HepG2 (cell line): Measurements from ENCODE around the gene EVI5. TPM values are rescaled to one million over a fixed set of nuclear protein-coding genes. Genes with fewer than 3 reads are reported as not detected.

ENCODE experiments used
- CBFB ChIP-seq: sonication (generic); formaldehyde crosslinking; IDR thresholded peaks from 2 replicates; pipeline ENCODE4 v1.4.0; 2020; ENCODE audit warnings: missing genetic modification reagents
- CCDC6 ChIP-seq: sonication (generic); formaldehyde crosslinking; IDR thresholded peaks from 2 replicates; pipeline ENCODE4 v1.8.1; 2022; ENCODE audit warnings: mild to moderate bottlenecking, missing genetic modification reagents, moderate library complexity
- GATAD1 ChIP-seq: IDR thresholded peaks from 2 replicates; pipeline ENCODE4 v1.6.1; 2016; ENCODE audit warnings: missing genetic modification reagents, missing compliant biosample characterization
- HNRNPUL1 ChIP-seq: fragments of 200-400 bp; formaldehyde crosslinking; IDR thresholded peaks from 2 replicates; pipeline ENCODE4 v1.6.1; 2017; ENCODE audit warnings: low read depth, mild to moderate bottlenecking, low read length, moderate library complexity
- JUN ChIP-seq: sonication (generic); formaldehyde crosslinking; IDR thresholded peaks from 2 replicates; pipeline ENCODE4 v1.4.0; 2020; ENCODE audit warnings: mild to moderate bottlenecking, missing genetic modification reagents
- KLF15 ChIP-seq: sonication (generic); formaldehyde crosslinking; IDR thresholded peaks from 2 replicates; pipeline ENCODE4 v1.8.1; 2023; ENCODE audit warnings: borderline replicate concordance, mild to moderate bottlenecking, inconsistent platforms, missing genetic modification reagents, mixed read lengths
- MAFG ChIP-seq: sonication (generic); formaldehyde crosslinking; IDR thresholded peaks from 2 replicates; pipeline ENCODE4 v1.5.1; 2020; ENCODE audit warnings: mild to moderate bottlenecking, missing genetic modification reagents
- MXD3 ChIP-seq: IDR thresholded peaks from 2 replicates; pipeline ENCODE4 v1.6.1; 2016; ENCODE audit warnings: mild to moderate bottlenecking, missing biosample characterization, missing genetic modification reagents
- NR1H2 ChIP-seq: sonication (generic); formaldehyde crosslinking; IDR thresholded peaks from 2 replicates; pipeline ENCODE4 v1.8.1; 2022; ENCODE audit warnings: low read depth, missing genetic modification reagents, borderline replicate concordance
- ONECUT2 ChIP-seq: sonication (generic); formaldehyde crosslinking; IDR thresholded peaks from 2 replicates; pipeline ENCODE4 v1.4.0; 2020; ENCODE audit warnings: missing genetic modification reagents
- SRY ChIP-seq: sonication (generic); formaldehyde crosslinking; IDR thresholded peaks from 2 replicates; pipeline ENCODE4 v1.8.0; 2022; ENCODE audit warnings: mild to moderate bottlenecking, missing genetic modification reagents
- STAT6 ChIP-seq: sonication (generic); formaldehyde crosslinking; IDR thresholded peaks from 2 replicates; pipeline ENCODE4 v1.4.0; 2020; ENCODE audit warnings: missing genetic modification reagents, mild to moderate bottlenecking, borderline replicate concordance
- TFDP2 ChIP-seq: sonication (generic); formaldehyde crosslinking; IDR thresholded peaks from 2 replicates; pipeline ENCODE4 v1.4.0; 2020; ENCODE audit warnings: missing genetic modification reagents
- ZNF180 ChIP-seq: sonication (generic); formaldehyde crosslinking; IDR thresholded peaks from 2 replicates; pipeline ENCODE4 v1.4.0; 2020; ENCODE audit warnings: low read depth, missing genetic modification reagents, borderline replicate concordance
- ZNF205 ChIP-seq: IDR thresholded peaks from 2 replicates; pipeline ENCODE4 v1.6.1; 2018; ENCODE audit warnings: missing biosample characterization, missing genetic modification reagents
- ZNF44 ChIP-seq: sonication (generic); formaldehyde crosslinking; IDR thresholded peaks from 2 replicates; pipeline ENCODE4 v1.5.1; 2020; ENCODE audit warnings: mild to moderate bottlenecking, missing genetic modification reagents
- ZNF549 ChIP-seq: sonication (generic); formaldehyde crosslinking; IDR thresholded peaks from 2 replicates; pipeline ENCODE4 v1.5.0; 2020; ENCODE audit warnings: missing genetic modification reagents
- ZNF570 ChIP-seq: sonication (generic); formaldehyde crosslinking; IDR thresholded peaks from 2 replicates; pipeline ENCODE4 v1.4.0; 2020; ENCODE audit warnings: mild to moderate bottlenecking, missing genetic modification reagents, borderline replicate concordance
- ZNF737 ChIP-seq: sonication (generic); formaldehyde crosslinking; IDR thresholded peaks from 2 replicates; pipeline ENCODE4 v1.5.0; 2020; ENCODE audit warnings: missing genetic modification reagents, mild to moderate bottlenecking, borderline replicate concordance
- ZSCAN25 ChIP-seq: sonication (generic); formaldehyde crosslinking; IDR thresholded peaks from 2 replicates; pipeline ENCODE4 v1.8.0; 2022; ENCODE audit warnings: mild to moderate bottlenecking, missing genetic modification reagents
- polyA plus RNA-seq, 8 experiments: library from polyadenylated mRNA; depleted of rRNA in 3 of 8; stranded (reverse) in 7 of 8; unstranded in 1 of 8; fragments of >200 nt; fragmentation: Illumina TruSeq in 4 of 8; extraction: Trizol in 4 of 8; gene quantifications; 2 replicates each; pipeline versions ENCODE4 v1.2.1 to v1.2.3, GENCODE V29; 2011 to 2016; ENCODE audit warnings: low read depth in 4 of 8, missing spikeins in 1 of 8, mixed read lengths in 1 of 8; ENCODE audit not compliant: insufficient read depth in 1 of 8
- total RNA-seq, 5 experiments: library from RNA; depleted of rRNA; stranded (reverse); fragments of >200 nt; fragmentation: Illumina TruSeq; extraction: Trizol; gene quantifications; 2 replicates each; pipeline ENCODE4 v1.2.3, GENCODE V29; 2016; ENCODE audit warnings: low read depth in 1 of 5
- TF ChIP-seq, protein P1 (sequence below): sonication (generic); formaldehyde crosslinking; IDR thresholded peaks from 2 replicates; pipeline ENCODE4 v1.8.1; 2023; ENCODE audit warnings: mild to moderate bottlenecking, missing genetic modification reagents
- TF ChIP-seq, protein P2 (sequence below): IDR thresholded peaks from 2 replicates; pipeline ENCODE4 v1.6.1; 2016; ENCODE audit warnings: missing biosample characterization, missing genetic modification reagents, low read depth

The EVI5 gene
- total and polyA plus RNA-seq, 2 of the 13 experiments (the other 11 are each of a cell fraction or from before 2014, with no cell fraction given): 4.0 to 12.6 TPM

DNA sequence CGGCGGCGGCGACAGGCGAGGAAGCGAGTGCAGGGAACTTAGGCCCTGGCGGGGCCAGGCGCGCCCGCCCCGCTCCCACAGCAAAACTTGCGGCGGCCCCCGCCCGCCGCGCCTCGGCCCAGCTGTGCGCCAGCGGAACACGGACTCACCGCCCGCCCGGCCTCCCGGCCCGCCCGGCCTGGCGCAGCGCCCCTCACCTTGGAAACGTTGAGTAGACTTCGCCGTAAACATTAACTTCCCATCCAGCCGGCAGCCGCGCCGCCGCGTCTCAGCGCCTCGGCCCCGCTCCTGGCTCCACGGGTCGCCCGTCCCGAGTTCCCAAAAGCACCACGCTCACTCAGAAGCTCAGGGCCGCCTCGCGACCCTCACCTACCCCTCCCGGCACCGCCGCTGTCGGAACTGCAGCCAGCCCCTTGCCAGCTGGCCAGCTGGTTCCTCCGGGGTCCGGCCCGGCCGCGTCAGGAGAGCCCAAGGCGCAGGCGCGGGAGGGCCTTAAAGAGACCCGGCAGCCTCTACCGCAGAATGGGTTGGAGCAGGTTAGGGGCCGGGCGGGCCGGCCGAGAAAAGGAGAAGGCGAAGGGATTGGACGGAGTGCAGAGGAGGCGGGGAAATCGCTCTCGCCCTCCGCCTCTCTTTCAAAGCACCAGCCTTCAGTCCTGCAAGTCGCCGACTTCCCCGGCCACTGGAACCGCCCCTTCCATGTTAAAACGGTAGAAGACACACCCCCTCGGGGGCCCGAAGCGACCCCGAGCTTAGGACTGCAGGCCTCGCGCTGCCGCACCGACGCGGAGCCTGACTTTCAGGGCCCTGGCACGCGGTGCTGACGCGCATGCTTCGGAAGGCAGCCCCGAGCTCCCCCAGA is at the start of gene EVI5 (continued):
- TF ChIP-seq, protein P1, sequence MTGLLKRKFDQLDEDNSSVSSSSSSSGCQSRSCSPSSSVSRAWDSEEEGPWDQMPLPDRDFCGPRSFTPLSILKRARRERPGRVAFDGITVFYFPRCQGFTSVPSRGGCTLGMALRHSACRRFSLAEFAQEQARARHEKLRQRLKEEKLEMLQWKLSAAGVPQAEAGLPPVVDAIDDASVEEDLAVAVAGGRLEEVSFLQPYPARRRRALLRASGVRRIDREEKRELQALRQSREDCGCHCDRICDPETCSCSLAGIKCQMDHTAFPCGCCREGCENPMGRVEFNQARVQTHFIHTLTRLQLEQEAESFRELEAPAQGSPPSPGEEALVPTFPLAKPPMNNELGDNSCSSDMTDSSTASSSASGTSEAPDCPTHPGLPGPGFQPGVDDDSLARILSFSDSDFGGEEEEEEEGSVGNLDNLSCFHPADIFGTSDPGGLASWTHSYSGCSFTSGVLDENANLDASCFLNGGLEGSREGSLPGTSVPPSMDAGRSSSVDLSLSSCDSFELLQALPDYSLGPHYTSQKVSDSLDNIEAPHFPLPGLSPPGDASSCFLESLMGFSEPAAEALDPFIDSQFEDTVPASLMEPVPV (CRISPR knock-in tag): peak; percentile 99
- peak; percentile 98 for TF ChIP-seq MXD3 (CRISPR knock-in tag)
- peak; percentile 15; the same call in 1 of the 2 replicates for TF ChIP-seq CBFB (CRISPR knock-in tag)
- TF ChIP-seq TFDP2 (CRISPR knock-in tag): peak; percentile 95
- peak; percentile 97 for TF ChIP-seq ZNF570 (CRISPR knock-in tag)
- peak; percentile 97 for TF ChIP-seq KLF15 (CRISPR knock-in tag)
- TF ChIP-seq ZNF44: peak; percentile 85; the same call in 1 of the 2 replicates
- TF ChIP-seq ZSCAN25: peak; percentile 77; the same call in 1 of the 2 replicates
- peak; percentile 96 for TF ChIP-seq NR1H2 (CRISPR knock-in tag)
- TF ChIP-seq SRY (CRISPR knock-in tag): peak; percentile 97
- peak; percentile 84; the same call in 1 of the 2 replicates for TF ChIP-seq ZNF549 (CRISPR knock-in tag)
- TF ChIP-seq CCDC6: peak; percentile 98
- no peak for TF ChIP-seq ZNF180 (CRISPR knock-in tag)
- TF ChIP-seq ZNF737: peak; percentile 85
- TF ChIP-seq ZNF205 (CRISPR knock-in tag): peak; percentile 90
- TF ChIP-seq HNRNPUL1: no peak
- TF ChIP-seq ONECUT2 (CRISPR knock-in tag): peak; percentile 68
- peak; percentile 46; the same call in 1 of the 2 replicates for TF ChIP-seq STAT6 (CRISPR knock-in tag)
- no peak for TF ChIP-seq MAFG
- TF ChIP-seq JUN: peak; percentile 86
- TF ChIP-seq, protein P2, sequence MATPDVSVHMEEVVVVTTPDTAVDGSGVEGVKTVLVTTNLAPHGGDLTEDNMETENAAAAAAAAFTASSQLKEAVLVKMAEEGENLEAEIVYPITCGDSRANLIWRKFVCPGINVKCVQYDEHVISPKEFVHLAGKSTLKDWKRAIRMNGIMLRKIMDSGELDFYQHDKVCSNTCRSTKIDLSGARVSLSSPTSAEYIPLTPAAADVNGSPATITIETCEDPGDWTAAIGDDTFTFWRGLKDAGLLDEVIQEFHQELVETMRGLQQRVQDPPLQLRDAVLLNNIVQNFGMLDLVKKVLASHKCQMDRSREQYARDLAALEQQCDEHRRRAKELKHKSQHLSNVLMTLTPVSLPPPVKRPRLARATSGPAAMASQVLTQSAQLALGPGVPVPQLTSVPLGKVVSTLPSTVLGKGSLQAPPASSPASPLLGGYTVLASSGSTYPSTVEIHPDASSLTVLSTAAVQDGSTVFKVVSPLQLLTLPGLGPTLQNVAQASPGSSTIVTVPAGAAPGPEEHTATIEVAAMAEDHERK (CRISPR knock-in tag): no peak
- peak; percentile 55 for TF ChIP-seq GATAD1 (CRISPR knock-in tag)
